GM19035 (cell line): ENCODE data around the gene GID8.

Experiments
- ATAC-seq: cut with Tn5 transposase; IDR thresholded peaks from one replicate; pipeline ENCODE4 v1.9.1; 2021; ENCODE audit not compliant: unreplicated experiment

GID8 gene

GRCh38 chr20:62982124-62983075 is 44.5 kb downstream of the GID8 start:
- ATAC-seq = no peak

DNA sequence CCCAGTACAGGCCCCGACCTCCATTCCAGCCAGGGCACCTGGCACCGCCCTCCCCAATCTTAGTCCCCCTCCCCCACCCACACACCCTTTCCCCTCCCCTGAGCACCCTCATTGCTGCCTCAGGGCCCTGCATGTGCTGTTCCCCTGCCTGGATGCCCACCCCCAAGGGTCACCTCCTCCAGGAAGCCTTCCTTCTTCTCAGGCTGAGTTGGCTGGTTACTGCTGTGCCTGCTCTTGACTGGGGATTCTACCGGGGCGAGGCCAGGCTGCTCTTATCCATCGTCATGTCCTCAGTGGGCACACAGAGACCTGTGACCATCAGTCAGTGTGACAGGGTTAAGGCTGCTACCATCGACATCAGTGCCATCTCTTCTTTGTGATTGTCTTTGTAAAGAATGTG is 45.3 kb downstream of the GID8 start:
- no peak for ATAC-seq

DNA sequence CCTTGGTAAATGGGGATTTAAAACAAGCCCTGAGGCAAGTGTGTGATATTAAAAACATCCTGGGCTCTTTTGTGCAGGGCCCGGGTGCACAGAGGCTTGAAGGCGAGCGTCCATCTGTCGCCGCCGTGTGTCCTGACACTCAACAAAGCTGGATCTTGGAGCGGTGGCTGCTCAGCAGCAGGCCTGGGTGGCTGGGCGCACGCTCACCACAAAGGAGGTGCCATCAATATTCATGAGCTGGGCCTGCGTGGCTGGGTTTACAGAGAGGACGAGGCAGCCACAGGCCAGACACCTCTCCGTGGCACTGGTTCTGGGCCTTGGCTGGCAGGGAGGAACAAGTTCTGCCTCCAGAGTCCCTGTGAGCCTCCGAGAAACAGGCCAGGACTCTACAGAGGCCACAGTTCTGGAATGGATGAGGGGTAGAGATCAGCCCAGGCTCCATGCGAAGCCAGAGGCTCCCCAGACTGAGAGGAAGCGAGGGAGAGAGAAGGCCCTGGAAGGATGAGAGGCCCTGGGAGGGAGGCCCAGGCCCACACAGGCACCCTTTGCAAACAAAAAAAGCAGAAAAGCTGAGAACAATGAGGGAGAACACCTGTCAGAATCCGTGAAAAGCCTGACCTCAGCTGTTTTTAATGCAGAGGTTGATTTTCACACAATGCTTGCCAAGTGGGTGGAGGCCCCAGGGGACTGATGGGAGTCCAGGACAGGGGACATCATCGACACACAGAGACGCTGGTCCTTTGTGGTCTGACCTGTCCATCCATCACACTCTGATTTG is 46.9 kb downstream of the GID8 start:
- no peak for ATAC-seq

DNA sequence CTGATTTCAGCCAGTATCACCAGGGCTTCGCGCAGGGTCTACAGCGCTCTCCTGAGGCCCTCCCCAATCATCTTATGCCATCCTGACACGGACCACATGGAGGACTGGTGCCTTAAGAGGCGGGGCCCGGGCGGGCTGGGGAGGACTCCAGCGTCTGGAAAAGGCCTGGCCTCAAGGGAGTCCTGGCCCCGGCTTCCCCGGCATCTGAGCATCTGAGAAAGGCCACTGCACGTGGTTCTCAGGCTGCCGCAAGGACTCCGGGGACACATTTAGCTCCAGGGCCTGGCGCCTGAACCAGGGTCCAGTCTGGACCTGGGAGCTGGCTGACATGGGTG is 47.5 kb downstream of the GID8 start:
- no peak for ATAC-seq

GRCh38 chr20:62986257-62986800 is 48.4 kb downstream of the GID8 start:
- no peak for ATAC-seq

- ATAC-seq = no peak
Measured at GRCh38 chr20:62987114-62987513, 49.2 kb downstream of the GID8 start.

- ATAC-seq = no peak
Measured at GRCh38 chr20:62989201-62989601, 51.3 kb downstream of the GID8 start.

DNA sequence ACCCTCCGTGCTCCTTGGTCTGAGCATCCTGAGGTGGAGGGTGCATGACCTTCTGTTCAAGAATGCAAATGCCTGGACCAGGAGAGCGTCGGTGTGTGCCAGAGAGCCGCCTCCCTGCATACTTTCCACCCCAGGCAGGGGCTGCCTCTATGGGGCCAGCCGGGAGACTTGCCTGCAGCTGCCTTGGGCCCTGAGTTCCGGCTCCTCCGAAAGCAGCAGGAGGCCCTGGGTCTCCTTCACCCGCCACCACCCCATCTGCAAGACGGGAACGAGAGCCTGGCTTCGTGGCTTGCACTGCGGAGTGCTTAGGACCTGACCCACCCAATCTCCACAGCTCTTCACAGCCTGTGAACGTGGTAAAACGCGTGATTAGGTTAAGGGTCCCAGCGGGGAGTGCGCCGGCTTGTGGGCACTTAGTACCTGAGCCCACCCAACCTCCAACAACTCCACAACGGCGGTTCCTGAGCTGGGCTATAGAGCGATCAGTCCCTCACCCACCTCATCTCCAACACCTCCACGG is 52.4 kb downstream of the GID8 start:
- no peak for ATAC-seq

DNA sequence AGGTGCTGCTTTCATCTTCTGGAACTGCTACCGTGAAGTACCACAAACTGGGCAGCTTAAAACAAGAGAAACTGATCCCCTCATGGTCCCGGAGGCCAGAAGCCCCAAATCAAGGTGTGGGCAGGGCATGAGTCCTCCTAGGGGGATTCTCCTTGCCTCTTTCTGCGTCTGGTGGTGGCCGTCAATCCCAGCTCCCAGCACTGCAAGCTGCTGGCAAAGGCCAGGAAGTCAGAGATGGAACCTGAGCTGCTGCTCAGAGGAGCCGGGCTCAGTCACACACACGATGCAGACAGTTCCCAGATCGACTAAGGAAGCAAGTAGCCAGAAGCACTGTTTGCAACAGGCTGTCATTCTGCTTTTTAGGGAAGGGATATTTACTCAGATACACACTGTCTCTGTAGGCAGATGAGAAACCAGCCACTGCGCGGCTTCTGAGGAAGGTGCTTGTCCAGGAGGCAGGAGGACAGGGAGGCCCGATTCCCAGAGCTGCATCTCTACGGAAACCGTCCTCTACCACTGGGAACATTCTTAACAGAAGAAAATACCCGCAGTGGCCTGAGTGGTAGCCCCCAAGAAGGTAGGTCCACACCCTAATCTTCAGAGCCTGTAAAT is 53.4 kb downstream of the GID8 start:
- no peak for ATAC-seq

- no peak for ATAC-seq
Measured at GRCh38 chr20:62991863-62992262, 53.9 kb downstream of the GID8 start.

DNA sequence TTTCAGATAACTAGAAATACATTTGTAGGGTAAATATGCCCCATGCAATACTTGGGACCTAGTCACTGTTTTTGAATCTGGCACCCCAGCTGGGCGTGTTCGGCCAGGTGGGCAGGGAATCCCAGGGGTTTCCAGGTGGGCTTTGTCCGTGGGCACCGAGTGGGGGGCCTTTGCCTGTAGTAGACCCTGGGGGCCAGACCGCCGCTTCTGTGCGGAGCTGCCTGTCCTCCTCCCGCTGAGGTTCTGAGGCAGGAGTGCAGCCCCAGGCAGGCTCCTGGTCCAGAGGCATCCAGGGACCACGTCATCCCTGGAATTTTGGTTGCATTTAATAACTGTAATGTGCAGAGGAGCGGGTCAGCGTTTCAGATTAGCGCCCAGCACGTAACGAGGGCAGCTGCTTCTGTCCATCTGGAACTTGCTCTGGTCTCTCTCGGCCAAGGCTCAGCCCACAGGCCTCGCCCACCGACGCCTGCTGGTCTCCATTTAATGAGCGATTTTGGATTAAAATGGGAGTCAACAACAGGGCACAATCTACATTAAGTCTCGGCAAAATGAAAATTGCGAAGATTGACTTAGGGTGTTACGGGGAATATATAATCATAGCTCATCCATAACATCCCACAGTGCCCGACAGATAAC is 56.0 kb downstream of the GID8 start:
- no peak for ATAC-seq

GRCh38 chr20:62994869-62995281 is 56.9 kb downstream of the GID8 start:
- no peak for ATAC-seq

DNA sequence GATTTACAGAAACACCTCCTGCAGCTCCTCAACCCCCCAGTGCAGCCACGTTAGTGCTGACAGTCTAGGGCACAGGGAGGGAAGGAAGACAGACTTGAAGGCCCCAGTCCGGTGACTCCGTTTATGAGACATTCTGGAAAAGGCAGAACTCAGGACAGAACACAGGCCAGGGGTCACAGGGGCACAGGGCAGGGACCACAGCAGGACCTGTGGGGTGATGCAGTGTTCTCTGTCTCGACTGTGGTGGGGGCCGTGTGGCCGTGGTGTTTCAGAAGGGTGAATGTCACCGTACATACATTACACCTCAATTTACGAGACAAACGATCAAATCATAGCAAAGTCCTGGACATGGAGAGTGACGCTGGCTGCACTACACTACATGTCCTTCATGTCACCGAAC is 57.5 kb downstream of the GID8 start:
- no peak for ATAC-seq

DNA sequence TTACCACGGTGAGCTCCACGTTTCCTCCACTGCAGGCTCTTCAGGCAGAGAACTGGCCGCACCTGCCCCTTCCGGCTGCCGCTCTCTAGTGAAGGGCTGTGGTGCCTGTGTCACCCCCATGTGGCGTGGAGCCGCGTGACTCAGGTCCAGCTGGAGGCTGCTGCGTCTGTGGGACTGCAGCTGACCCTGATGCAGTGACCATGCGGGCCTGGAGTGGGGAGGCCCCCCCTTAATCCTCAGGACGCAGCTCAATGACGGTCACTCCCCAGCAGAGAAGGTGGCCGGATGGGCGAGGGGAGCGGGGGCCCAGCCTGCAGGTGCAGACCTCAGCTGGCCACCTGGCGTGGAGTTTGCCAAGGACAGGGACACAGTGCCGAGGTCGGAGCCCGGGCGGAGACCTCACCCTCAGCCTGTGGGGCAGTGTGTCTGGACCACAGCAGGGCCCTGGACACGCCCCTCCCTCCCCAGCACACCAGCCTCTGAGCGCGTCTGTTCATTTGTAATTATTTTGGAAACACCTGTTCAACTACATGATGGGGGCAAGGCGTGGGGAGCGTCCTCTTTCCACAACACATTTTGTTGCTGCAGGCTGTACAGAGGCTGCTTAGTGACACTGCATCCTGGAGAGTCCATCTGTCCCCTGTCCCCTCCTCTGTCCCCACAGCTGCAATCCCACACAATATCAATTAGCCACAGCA is 58.1 kb downstream of the GID8 start:
- ATAC-seq = no peak

GRCh38 chr20:62996596-62996982 is 58.6 kb downstream of the GID8 start:
- no peak for ATAC-seq

DNA sequence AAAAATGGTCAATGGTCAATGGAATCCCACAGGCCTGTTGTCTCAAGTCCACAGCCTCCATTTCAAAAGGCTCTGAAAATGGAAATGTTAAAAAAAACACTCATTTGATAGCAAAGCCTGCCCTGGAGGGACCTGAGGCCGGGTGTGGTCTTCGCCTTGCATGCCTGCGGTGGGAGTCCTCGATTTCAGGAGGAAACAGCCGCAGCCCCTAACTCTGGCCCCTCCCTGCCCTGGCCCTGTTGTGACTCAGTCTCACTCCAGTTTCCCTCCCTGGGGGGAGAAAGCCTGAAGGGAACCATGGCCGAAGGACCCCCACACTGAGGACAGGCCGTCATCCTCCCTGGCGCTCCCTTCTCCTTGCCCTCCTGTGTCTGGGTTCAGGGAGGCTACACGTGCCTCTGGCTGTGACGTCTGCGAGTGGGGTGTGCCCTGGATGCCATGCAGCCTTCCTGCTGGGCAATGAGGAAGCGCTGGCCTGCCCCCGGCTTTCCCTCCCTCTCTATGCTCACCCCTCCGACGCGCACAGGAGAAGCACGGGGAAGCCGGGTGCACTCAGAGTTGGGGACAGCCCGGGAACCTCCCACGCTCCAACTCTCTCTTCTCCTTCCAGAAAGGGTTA is 59.6 kb downstream of the GID8 start:
- no peak for ATAC-seq
